Endothelial cell (in vitro differentiated cells): Measurements from ENCODE around the gene PABPN1L. TPM values are rescaled to one million over a fixed set of nuclear protein-coding genes. Genes with fewer than 3 reads are reported as not detected.

Experiments
- DNase-seq: peaks from one replicate; pipeline ENCODE4 v3.0.0; 2021; ENCODE audit warnings: low spot score
- H3K27ac Mint-ChIP-seq: one replicate; pipeline ENCODE4 v1.8.0; 2021; ENCODE audit warnings: mixed read lengths, inconsistent platforms; ENCODE audit not compliant: unreplicated experiment
- H3K27me3 Mint-ChIP-seq: one replicate; pipeline ENCODE4 v1.8.0; 2021; ENCODE audit warnings: mild to moderate bottlenecking, moderate library complexity, mixed read lengths, inconsistent platforms; ENCODE audit not compliant: unreplicated experiment
- H3K36me3 Mint-ChIP-seq: one replicate; pipeline ENCODE4 v1.8.0; 2021; ENCODE audit warnings: mild to moderate bottlenecking, low read depth, mixed read lengths, inconsistent platforms; ENCODE audit not compliant: unreplicated experiment
- H3K4me1 Mint-ChIP-seq: one replicate; pipeline ENCODE4 v1.8.0; 2021; ENCODE audit warnings: mild to moderate bottlenecking, mixed read lengths, inconsistent platforms; ENCODE audit not compliant: unreplicated experiment
- H3K4me3 Mint-ChIP-seq: one replicate; pipeline ENCODE4 v1.8.0; 2021; ENCODE audit warnings: mild to moderate bottlenecking, mixed read lengths, inconsistent platforms; ENCODE audit not compliant: unreplicated experiment
- H3K9me3 Mint-ChIP-seq: one replicate; pipeline ENCODE4 v1.8.0; 2021; ENCODE audit warnings: mixed read lengths, inconsistent platforms; ENCODE audit not compliant: unreplicated experiment
- CTCF ChIP-seq: fragments of 200-600 bp; sonication (generic); IDR thresholded peaks from one replicate; pipeline ENCODE4 v1.5.0; 2021; ENCODE audit warnings: antibody characterized with exemption; ENCODE audit not compliant: unreplicated experiment
- total RNA-seq: library from RNA; stranded (reverse); fragmentation: NEBNext Ultra II Directional; extraction: Animal tissue kit (Norgen Biotek cat#: 25700); gene quantifications from one replicate; pipeline ENCODE4 v1.2.1, GENCODE V29; 2021; ENCODE audit not compliant: unreplicated experiment

Gene PABPN1L
- total RNA-seq, 1 donor from 2014 or later = not detected

GRCh38 chr16:88902744-88903143, 36.3 kb upstream of the PABPN1L start:
- no peak overlapping the region for H3K27ac Mint-ChIP-seq
- no peak overlapping the region for H3K4me3 Mint-ChIP-seq
- peaks cover 12% of the 10 kb centered on the region for H3K27me3 Mint-ChIP-seq
- no peak for DNase-seq
- no peaks in the 10 kb centered on the region for H3K4me1 Mint-ChIP-seq
- TF ChIP-seq CTCF = no peak
- H3K36me3 Mint-ChIP-seq = no peaks in the 10 kb centered on the region
- no peaks in the 10 kb centered on the region for H3K9me3 Mint-ChIP-seq

- DNase-seq = no peak
- no peaks in the 10 kb centered on the region for H3K4me1 Mint-ChIP-seq
- H3K27ac Mint-ChIP-seq = no peak overlapping the region
Measured at GRCh38 chr16:88901718-88902337, 35.4 kb upstream of the PABPN1L start.

GRCh38 chr16:88900662-88901052, 34.2 kb upstream of the PABPN1L start:
- H3K4me1 Mint-ChIP-seq = no peaks in the 10 kb centered on the region
- TF ChIP-seq CTCF = no peak
- no peak overlapping the region for H3K27ac Mint-ChIP-seq
- no peaks in the 10 kb centered on the region for H3K9me3 Mint-ChIP-seq
- H3K36me3 Mint-ChIP-seq = no peaks in the 10 kb centered on the region
- H3K27me3 Mint-ChIP-seq = peaks cover 5% of the 10 kb centered on the region
- no peak for DNase-seq
- no peak overlapping the region for H3K4me3 Mint-ChIP-seq

More at GRCh38 chr16:88901718-88902337, 35.4 kb upstream of the PABPN1L start:
- Mint-ChIP-seq H3K27me3 (peaks cover 11% of the 10 kb centered on the region), H3K4me3 (no peak overlapping the region), H3K9me3 (no peaks in the 10 kb centered on the region), H3K36me3 (no peaks in the 10 kb centered on the region)
- TF ChIP-seq CTCF = no peak

GRCh38 chr16:88899901-88900661, 33.6 kb upstream of the PABPN1L start:
- H3K27me3 Mint-ChIP-seq = peaks cover 6% of the 10 kb centered on the region
- no peaks in the 10 kb centered on the region for H3K36me3 Mint-ChIP-seq
- no peak overlapping the region for H3K27ac Mint-ChIP-seq
- no peaks in the 10 kb centered on the region for H3K9me3 Mint-ChIP-seq
- no peak for DNase-seq
- no peaks in the 10 kb centered on the region for H3K4me1 Mint-ChIP-seq
- H3K4me3 Mint-ChIP-seq = no peak overlapping the region
- no peak for TF ChIP-seq CTCF
